IMR-90 (cell line): ENCODE data around the gene DENND5A. TPM values are rescaled to one million over a fixed set of nuclear protein-coding genes. Genes with fewer than 3 reads are reported as not detected.

Source experiments
- ATAC-seq: fragments of 200-7000 bp; cut with Tn5 transposase; 2 replicates; pipeline ENCODE4 v1.9.1; 2020; ENCODE audit warnings: low read depth, mild to moderate bottlenecking, moderate library complexity
- BruUV-seq: library from RNA; stranded (reverse); fragments of 400-500 nt; replicated peaks from 2 replicates; lab custom pipeline; 2021; lab: Mats Ljungman, UMichigan
- CTCF ChIA-PET: fragments of 300-600 bp; formaldehyde crosslinking; extraction: SDS; loops from one replicate; lab custom pipeline; 2021; ENCODE audit warnings: antibody characterized with exemption; lab: Yijun Ruan, JAX
- POLR2A ChIA-PET: fragments of 300-600 bp; sonication (Branson Sonifier 250); formaldehyde crosslinking; loops from one replicate; lab custom pipeline; 2022; ENCODE audit warnings: antibody characterized with exemption; ENCODE audit not compliant: unreplicated experiment; lab: Charles Lee
- DNase-seq: peaks from one replicate; pipeline ENCODE4 v3.0.0; 2013
- H2AFZ ChIP-seq: replicated peaks from 2 replicates; pipeline ENCODE3; 2013; ENCODE audit warnings: low read length, mild to moderate bottlenecking; ENCODE audit not compliant: poor library complexity
- H2AK5ac ChIP-seq: 2 replicates; pipeline ENCODE4 v1.6.1; 2013; ENCODE audit warnings: low read depth, low read length, inconsistent platforms
- H2AK9ac ChIP-seq: replicated peaks from 2 replicates; pipeline ENCODE3; 2013; ENCODE audit warnings: mild to moderate bottlenecking, low read depth, low read length, moderate library complexity; ENCODE audit not compliant: poor library complexity
- H2BK120ac ChIP-seq: 2 replicates; pipeline ENCODE4 v1.6.1; 2013; ENCODE audit warnings: low read depth, low read length, inconsistent platforms
- H2BK15ac ChIP-seq: 3 replicates; pipeline ENCODE4 v1.6.1; 2013; ENCODE audit warnings: low read depth, low read length, inconsistent platforms
- H2BK20ac ChIP-seq: 2 replicates; pipeline ENCODE4 v1.6.1; 2013; ENCODE audit warnings: low read depth, mild to moderate bottlenecking, inconsistent platforms, low read length, moderate library complexity
- H2BK5ac ChIP-seq: 2 replicates; pipeline ENCODE4 v1.6.1; 2013; ENCODE audit warnings: mild to moderate bottlenecking, low read depth, low read length, inconsistent platforms; ENCODE audit not compliant: poor library complexity, severe bottlenecking
- H3K14ac ChIP-seq: replicated peaks from 2 replicates; pipeline ENCODE4 v1.6.1; 2013; ENCODE audit warnings: low read depth, low read length, inconsistent platforms
- H3K18ac ChIP-seq: 2 replicates; pipeline ENCODE4 v1.6.1; 2013; ENCODE audit warnings: low read depth, low read length, control low read depth
- H3K23ac ChIP-seq: 2 replicates; pipeline ENCODE4 v1.6.1; 2013; ENCODE audit warnings: low read depth, low read length, inconsistent platforms
- H3K27ac ChIP-seq: 2 replicates; pipeline ENCODE4 v1.5.1; 2013; ENCODE audit warnings: mild to moderate bottlenecking, control low read depth, low read length; ENCODE audit not compliant: insufficient read depth
- H3K27me3 ChIP-seq: 2 replicates; pipeline ENCODE4 v1.6.1; 2013; ENCODE audit warnings: low read length; ENCODE audit not compliant: control insufficient read depth, insufficient read depth
- H3K36me3 ChIP-seq: 2 replicates; pipeline ENCODE4 v1.6.1; 2013; ENCODE audit warnings: low read length, mixed read lengths; ENCODE audit not compliant: control insufficient read depth, insufficient read depth
- H3K4ac ChIP-seq: 2 replicates; pipeline ENCODE4 v1.6.1; 2013; ENCODE audit warnings: low read depth, low read length, inconsistent platforms
- H3K4me1 ChIP-seq: 2 replicates; pipeline ENCODE4 v1.6.1; 2013; ENCODE audit warnings: low read length, mixed read lengths; ENCODE audit not compliant: control insufficient read depth, insufficient read depth
- H3K4me2 ChIP-seq: 2 replicates; pipeline ENCODE4 v1.6.1; 2013; ENCODE audit warnings: low read depth, mild to moderate bottlenecking, control low read depth, low read length, moderate library complexity
- H3K4me3 ChIP-seq: 2 replicates; pipeline ENCODE4 v1.5.1; 2013; ENCODE audit warnings: low read depth, mild to moderate bottlenecking, control low read depth, low read length, moderate library complexity; ENCODE audit not compliant: insufficient read depth
- H3K56ac ChIP-seq: 2 replicates; pipeline ENCODE4 v1.6.1; 2013; ENCODE audit warnings: low read length, inconsistent platforms; ENCODE audit not compliant: insufficient read depth; ENCODE audit errors: extremely low read depth
- H3K79me1 ChIP-seq, 2 experiments: 2 replicates each; pipeline ENCODE4 v1.6.1; 2013; ENCODE audit warnings: low read length in 2 of 2, inconsistent platforms in 1 of 2, low read depth in 1 of 2
- H3K9ac ChIP-seq: 2 replicates; pipeline ENCODE4 v1.6.1; 2013; ENCODE audit warnings: low read depth, low read length, control low read depth
- H3K9me1 ChIP-seq: 2 replicates; pipeline ENCODE4 v1.6.1; 2013; ENCODE audit warnings: low read length, inconsistent platforms; ENCODE audit not compliant: insufficient read depth
- H3K9me3 ChIP-seq: 2 replicates; pipeline ENCODE4 v1.6.1; 2013; ENCODE audit warnings: low read length; ENCODE audit not compliant: control insufficient read depth, insufficient read depth
- H4K20me1 ChIP-seq: 2 replicates; pipeline ENCODE4 v1.6.1; 2013; ENCODE audit warnings: low read length, inconsistent platforms; ENCODE audit not compliant: insufficient read depth
- H4K5ac ChIP-seq: 2 replicates; pipeline ENCODE4 v1.6.1; 2013; ENCODE audit warnings: mild to moderate bottlenecking, low read depth, low read length, control low read depth
- H4K8ac ChIP-seq, 2 experiments: 2 replicates each; pipeline ENCODE4 v1.6.1; 2013; ENCODE audit warnings: low read depth in 2 of 2, low read length in 2 of 2, control low read depth in 1 of 2, inconsistent platforms in 1 of 2
- H4K91ac ChIP-seq: 2 replicates; pipeline ENCODE4 v1.6.1; 2013; ENCODE audit warnings: low read depth, low read length, inconsistent platforms; ENCODE audit not compliant: insufficient read depth
- CEBPB ChIP-seq: IDR thresholded peaks from 2 replicates; pipeline ENCODE4 v1.6.1; 2012; ENCODE audit warnings: low read depth, low read length, improper control_type of control experiment
- CTCF ChIP-seq: conservative IDR thresholded peaks from 2 replicates; pipeline ENCODE4 v1.5.1; 2012; ENCODE audit warnings: mild to moderate bottlenecking, low read depth, low read length, improper control_type of control experiment
- MAFK ChIP-seq: IDR thresholded peaks from 2 replicates; pipeline ENCODE4 v1.6.1; 2012; ENCODE audit warnings: low read depth, low read length, improper control_type of control experiment
- RAD21 ChIP-seq: IDR thresholded peaks from 2 replicates; pipeline ENCODE4 v1.6.1; 2012; ENCODE audit warnings: low read length, improper control_type of control experiment
- RCOR1 ChIP-seq: IDR thresholded peaks from 2 replicates; pipeline ENCODE4 v1.6.1; 2012; ENCODE audit warnings: mild to moderate bottlenecking, low read length, improper control_type of control experiment; ENCODE audit not compliant: insufficient replicate concordance
- WGBS, 2 experiments: methylation state at CpG; one replicate each; pipeline versions ENCODE4 v1.1.5 to v1.1.7; 2013; ENCODE audit warnings: missing lambda C conversion rate in 2 of 2; ENCODE audit not compliant: insufficient read length in 1 of 2; ENCODE audit errors: extremely low coverage in 2 of 2; 5-methylcytosine and 5-hydroxymethylcytosine counted together
- dilution Hi-C: fragments of 300-500 bp; cut with HindIII; formaldehyde crosslinking; loops from one replicate; pipeline ENCODE4 v1.14.3; 2018; ENCODE audit warnings: low sequenced_read_pairs; ENCODE audit not compliant: unreplicated experiment
- in situ Hi-C: fragments of 300-500 bp; cut with MboI; formaldehyde crosslinking; loops from 3 replicates; pipeline ENCODE4 v1.14.3; 2019; ENCODE audit warnings: low sequenced_read_pairs, inconsistent platforms, mixed read lengths
- intact Hi-C: fragments of 100-400 bp; cut with micrococcal nuclease; formaldehyde crosslinking; loops from 2 replicates; pipeline ENCODE4 v1.10.0; 2022
- polyA plus RNA-seq, 3 experiments: library from polyadenylated mRNA; depleted of rRNA; stranded (reverse); fragments of >200 nt; gene quantifications; 2 replicates each; pipeline ENCODE4 v1.2.3, GENCODE V29; 2012; ENCODE audit warnings: low replicate concordance in 1 of 3
- total RNA-seq: library from RNA; depleted of rRNA; stranded (reverse); fragments of >200 nt; gene quantifications from 2 replicates; pipeline ENCODE4 v1.2.3, GENCODE V29; 2012

DENND5A gene
- total and polyA plus RNA-seq, 2 of the 4 experiments (the other 2 are of a cell fraction): 179 to 192 TPM

DNA sequence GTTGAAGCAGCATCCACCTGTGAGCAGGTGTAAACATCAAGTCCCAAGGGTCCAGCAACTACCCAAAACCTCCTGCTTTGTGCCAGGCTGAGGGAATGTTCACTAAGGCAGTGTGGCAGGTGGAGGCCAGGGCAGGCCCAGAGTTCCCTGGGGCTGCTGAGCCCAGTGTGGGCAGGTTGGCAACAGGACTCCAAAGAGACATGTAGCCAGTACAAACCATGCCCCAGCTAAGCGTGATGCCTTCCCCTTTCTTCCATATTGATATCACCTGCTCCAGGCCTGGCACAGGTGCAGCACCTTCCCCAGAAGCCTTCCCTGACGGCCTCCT is 143.7 kb downstream of the DENND5A start:
- Histone ChIP-seq H4K5ac (no peak overlapping the region), H3K27ac (no peak overlapping the region), H3K9ac (no peak overlapping the region), H3K79me1 (no peaks in the 10 kb centered on the region), H3K56ac (no peak overlapping the region), H2BK5ac (no peak overlapping the region), H3K14ac (no peak overlapping the region), H4K91ac (no peak overlapping the region), H3K4me1 (no peaks in the 10 kb centered on the region), H2AK9ac (no peak overlapping the region), H2BK15ac (no peak overlapping the region), H3K18ac (no peak overlapping the region), H3K23ac (no peak overlapping the region), H2AK5ac (no peak overlapping the region), H2BK20ac (no peak overlapping the region), H3K4me2 (no peak overlapping the region), H3K4me3 (no peak overlapping the region), H2BK120ac (no peak overlapping the region), H3K9me3 (peaks cover 3% of the 10 kb centered on the region; the same call in 1 of the 2 replicates), H3K36me3 (peaks cover 2% of the 10 kb centered on the region; the same call in 1 of the 2 replicates), H4K8ac (no peak overlapping the region), H3K4ac (no peak overlapping the region), H4K20me1 (no peaks in the 10 kb centered on the region), H3K27me3 (no peaks in the 10 kb centered on the region), H2AFZ (no peak overlapping the region), H3K9me1 (peaks cover 4% of the 10 kb centered on the region; the same call in 1 of the 2 replicates)
- ATAC-seq: no peak
- intact Hi-C loops (no loop called here), dilution Hi-C loops (no loop called here), in situ Hi-C loops (loop anchor here (25.0 kb wide), 1 partner anchor 884 kb away; no protein-coding TSS in a partner anchor)
- no CpG with 5 or more reads among the region's 2 CpGs for WGBS, 2 experiments
- BruUV-seq: no TSS peak
- DNase-seq: no peak
- ChIA-PET POLR2A (no interaction called here), CTCF (no interaction called here)
- TF ChIP-seq MAFK: no peak
- no peak for TF ChIP-seq RCOR1
- TF ChIP-seq CEBPB: no peak
- TF ChIP-seq RAD21: no peak
- no peak for TF ChIP-seq CTCF
